VCaP (cell line): ENCODE results near the gene RPGRIP1.

Experiments used
- H3K27ac ChIP-seq: fragments of 450-650 bp; 2 replicates; pipeline ENCODE4 v1.5.1; 2017
- CTCF ChIP-seq: fragments of 450-650 bp; conservative IDR thresholded peaks from 2 replicates; pipeline ENCODE4 v1.5.1; 2017; ENCODE audit warnings: mild to moderate bottlenecking, moderate library complexity

Gene RPGRIP1

GRCh38 chr14:21279783-21280182 is at the start of gene RPGRIP1:
Gene RPGRIP1, plus strand, starts transcription at chr14:21280083. Its CDS starts 7,894 bp downstream, at chr14:21287977.
- H3K27ac ChIP-seq: no peak within 1 kb of the TSS
- no peak for TF ChIP-seq CTCF

GRCh38 chr14:21231020-21231652 is 48.7 kb upstream of the RPGRIP1 start:
- peak overlapping the region; percentile 20 for H3K27ac ChIP-seq

GRCh38 chr14:21233457-21234076 is 46.3 kb upstream of the RPGRIP1 start:
- peak; percentile 35 for TF ChIP-seq CTCF
- 0 out of 2 replicates have a peak overlapping the region, but pooled peaks have one; percentile 2 for H3K27ac ChIP-seq

More at GRCh38 chr14:21231020-21231652, 48.7 kb upstream of the RPGRIP1 start:
- no peak for TF ChIP-seq CTCF

- TF ChIP-seq CTCF: no peak
- H3K27ac ChIP-seq: 0 out of 2 replicates have a peak overlapping the region, but pooled peaks have one; percentile 2
Measured at GRCh38 chr14:21234112-21234511, 45.8 kb upstream of the RPGRIP1 start.

GRCh38 chr14:21236948-21237797 is 42.7 kb upstream of the RPGRIP1 start:
- no peak for TF ChIP-seq CTCF
- H3K27ac ChIP-seq: peak overlapping the region; percentile 9; the same call in 1 of the 2 replicates

- H3K27ac ChIP-seq: no peak overlapping the region
- TF ChIP-seq CTCF: no peak
Measured at GRCh38 chr14:21238823-21239518, 40.9 kb upstream of the RPGRIP1 start.

- no peak for TF ChIP-seq CTCF
- no peak overlapping the region for H3K27ac ChIP-seq
Measured at GRCh38 chr14:21240417-21240816, 39.5 kb upstream of the RPGRIP1 start.
